GM18526 (cell line): ENCODE data around the gene TNFSF13B.

ENCODE experiments used
- POLR2A ChIP-seq: IDR thresholded peaks from 3 replicates; pipeline ENCODE4 v1.6.1; 2011; ENCODE audit not compliant: insufficient read length; ENCODE audit errors: extremely low read depth

The TNFSF13B gene

GRCh38 chr13:108272333-108272732, 2.8 kb downstream of the TNFSF13B start:
- TF ChIP-seq POLR2A, result no peak

GRCh38 chr13:108273429-108274118, 4.1 kb downstream of the TNFSF13B start:
- no peak for TF ChIP-seq POLR2A

GRCh38 chr13:108274718-108275117, 5.2 kb downstream of the TNFSF13B start:
- no peak for TF ChIP-seq POLR2A

GRCh38 chr13:108276060-108276459, 6.5 kb downstream of the TNFSF13B start:
- no peak for TF ChIP-seq POLR2A

GRCh38 chr13:108278466-108278865, 8.9 kb downstream of the TNFSF13B start:
- TF ChIP-seq POLR2A, result no peak

GRCh38 chr13:108281901-108282300, 12.4 kb downstream of the TNFSF13B start:
- no peak for TF ChIP-seq POLR2A

GRCh38 chr13:108283110-108283509, 13.6 kb downstream of the TNFSF13B start:
- TF ChIP-seq POLR2A, result no peak

- no peak for TF ChIP-seq POLR2A
Observed at GRCh38 chr13:108288741-108289140, 19.2 kb downstream of the TNFSF13B start.

GRCh38 chr13:108289819-108290218, 20.3 kb downstream of the TNFSF13B start:
- TF ChIP-seq POLR2A, result no peak

GRCh38 chr13:108297114-108297513, 27.6 kb downstream of the TNFSF13B start:
- no peak for TF ChIP-seq POLR2A

GRCh38 chr13:108302279-108302678, 32.8 kb downstream of the TNFSF13B start:
- no peak for TF ChIP-seq POLR2A

GRCh38 chr13:108304170-108305016, 34.9 kb downstream of the TNFSF13B start:
- TF ChIP-seq POLR2A, result no peak

- TF ChIP-seq POLR2A, result no peak
Observed at GRCh38 chr13:108305655-108306054, 36.1 kb downstream of the TNFSF13B start.

- no peak for TF ChIP-seq POLR2A
Observed at GRCh38 chr13:108306860-108307259, 37.3 kb downstream of the TNFSF13B start.

- TF ChIP-seq POLR2A, result no peak
Observed at GRCh38 chr13:108313382-108313781, 43.9 kb downstream of the TNFSF13B start.

GRCh38 chr13:108315273-108315672, 45.8 kb downstream of the TNFSF13B start:
- TF ChIP-seq POLR2A, result no peak
